Loucy (cell line): ENCODE measurements around the gene THADA.
"Not testable (repeated sequence)": the region's sequence is repeated elsewhere in the genome, so short reads cannot be mapped to it uniquely, and the experiment has no call there.

Experiments used
- H2AFZ ChIP-seq: fragments of 200-600 bp; sonication (generic); 2 replicates; pipeline ENCODE4 v1.6.0; 2016; ENCODE audit warnings: antibody characterized with exemption, mild to moderate bottlenecking, low read length, moderate library complexity
- H3F3A ChIP-seq: fragments of 200-600 bp; 2 replicates; pipeline ENCODE4 v1.6.0; 2016; ENCODE audit warnings: antibody characterized with exemption, low read depth, mild to moderate bottlenecking
- H3K27me3 ChIP-seq: fragments of 200-600 bp; sonication (generic); 2 replicates; pipeline ENCODE4 v1.6.1; 2014; ENCODE audit warnings: low read length, mild to moderate bottlenecking; ENCODE audit not compliant: insufficient read depth, poor library complexity, severe bottlenecking
- H3K36me3 ChIP-seq: fragments of 200-600 bp; sonication (generic); 2 replicates; pipeline ENCODE4 v1.6.1; 2016; ENCODE audit warnings: low read length; ENCODE audit not compliant: insufficient read depth
- H3K4me1 ChIP-seq: fragments of 200-600 bp; sonication (generic); 2 replicates; pipeline ENCODE4 v1.5.1; 2014; ENCODE audit warnings: low read length, mild to moderate bottlenecking; ENCODE audit not compliant: insufficient read depth, poor library complexity, severe bottlenecking
- H3K4me2 ChIP-seq: fragments of 200-600 bp; sonication (generic); 2 replicates; pipeline ENCODE4 v1.6.0; 2014; ENCODE audit warnings: antibody characterized with exemption, low read length, low read depth, mild to moderate bottlenecking; ENCODE audit not compliant: poor library complexity, severe bottlenecking
- H3K4me3 ChIP-seq: fragments of 200-600 bp; sonication (generic); 2 replicates; pipeline ENCODE4 v1.5.1; 2014; ENCODE audit warnings: low read length, mild to moderate bottlenecking, mixed read lengths; ENCODE audit not compliant: poor library complexity, severe bottlenecking
- H3K79me2 ChIP-seq: fragments of 200-600 bp; sonication (generic); 2 replicates; pipeline ENCODE4 v1.6.1; 2014; ENCODE audit warnings: low read length; ENCODE audit not compliant: insufficient read depth
- H3K9ac ChIP-seq: fragments of 200-600 bp; sonication (generic); 2 replicates; pipeline ENCODE4 v1.6.0; 2014; ENCODE audit warnings: mild to moderate bottlenecking, low read depth, low read length, moderate library complexity; ENCODE audit not compliant: poor library complexity, severe bottlenecking
- H3K9me2 ChIP-seq: fragments of 200-600 bp; sonication (generic); replicated peaks from 2 replicates; pipeline ENCODE4 v1.6.1; 2016; ENCODE audit warnings: low read depth, low read length, mixed read lengths
- H3K9me3 ChIP-seq: fragments of 200-600 bp; sonication (generic); 2 replicates; pipeline ENCODE4 v1.6.1; 2014; ENCODE audit warnings: mild to moderate bottlenecking, antibody characterized with exemption, low read length, low read depth; ENCODE audit not compliant: insufficient read depth
- H4K20me1 ChIP-seq: fragments of 200-600 bp; sonication (generic); 2 replicates; pipeline ENCODE4 v1.6.0; 2014; ENCODE audit warnings: antibody characterized with exemption, low read length, mild to moderate bottlenecking; ENCODE audit not compliant: insufficient read depth, poor library complexity, severe bottlenecking
- EZH2phosphoT487 ChIP-seq: fragments of 200-600 bp; IDR thresholded peaks from 2 replicates; pipeline ENCODE4 v1.6.1; 2018; ENCODE audit warnings: antibody characterized with exemption, mild to moderate bottlenecking, moderate library complexity, borderline replicate concordance
- TF ChIP-seq, protein P1 (sequence below): fragments of 200-600 bp; sonication (generic); conservative IDR thresholded peaks from 2 replicates; pipeline ENCODE4 v1.5.1; 2014; ENCODE audit warnings: mild to moderate bottlenecking, antibody characterized with exemption, low read length

The THADA gene

DNA sequence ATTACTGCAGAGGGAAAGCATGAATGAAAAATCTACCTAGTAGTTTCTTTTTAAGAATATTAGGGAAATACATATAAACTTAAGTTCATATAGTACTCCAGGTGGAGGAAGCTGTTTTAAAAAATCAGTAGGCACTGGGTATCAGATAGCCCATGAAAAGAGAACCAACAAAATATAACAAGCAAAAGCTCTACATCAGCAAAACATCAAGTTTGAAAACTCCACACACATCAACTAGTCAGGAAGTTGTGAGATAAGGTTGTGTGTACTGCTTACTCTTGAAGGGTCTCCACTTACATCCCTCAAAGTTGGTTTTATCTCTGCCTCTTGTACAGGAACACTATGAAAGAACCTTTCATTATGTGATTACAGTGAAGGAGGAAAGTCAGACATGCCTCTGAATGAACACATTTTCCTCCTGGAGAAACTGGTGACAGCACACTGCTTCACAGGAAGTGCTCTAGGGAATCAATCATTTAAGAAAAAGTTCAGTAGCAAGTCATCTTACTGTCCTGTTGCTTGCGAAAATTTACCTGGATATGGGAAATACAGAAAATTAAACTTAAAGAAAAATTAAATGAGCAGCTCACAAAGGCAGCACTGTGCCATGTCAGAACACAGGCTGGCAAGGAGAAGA is 57.7 kb downstream of the THADA start:
- no peak for TF ChIP-seq EZH2phosphoT487
- TF ChIP-seq, protein P1, sequence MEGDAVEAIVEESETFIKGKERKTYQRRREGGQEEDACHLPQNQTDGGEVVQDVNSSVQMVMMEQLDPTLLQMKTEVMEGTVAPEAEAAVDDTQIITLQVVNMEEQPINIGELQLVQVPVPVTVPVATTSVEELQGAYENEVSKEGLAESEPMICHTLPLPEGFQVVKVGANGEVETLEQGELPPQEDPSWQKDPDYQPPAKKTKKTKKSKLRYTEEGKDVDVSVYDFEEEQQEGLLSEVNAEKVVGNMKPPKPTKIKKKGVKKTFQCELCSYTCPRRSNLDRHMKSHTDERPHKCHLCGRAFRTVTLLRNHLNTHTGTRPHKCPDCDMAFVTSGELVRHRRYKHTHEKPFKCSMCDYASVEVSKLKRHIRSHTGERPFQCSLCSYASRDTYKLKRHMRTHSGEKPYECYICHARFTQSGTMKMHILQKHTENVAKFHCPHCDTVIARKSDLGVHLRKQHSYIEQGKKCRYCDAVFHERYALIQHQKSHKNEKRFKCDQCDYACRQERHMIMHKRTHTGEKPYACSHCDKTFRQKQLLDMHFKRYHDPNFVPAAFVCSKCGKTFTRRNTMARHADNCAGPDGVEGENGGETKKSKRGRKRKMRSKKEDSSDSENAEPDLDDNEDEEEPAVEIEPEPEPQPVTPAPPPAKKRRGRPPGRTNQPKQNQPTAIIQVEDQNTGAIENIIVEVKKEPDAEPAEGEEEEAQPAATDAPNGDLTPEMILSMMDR: no peak

GRCh38 chr2:43537137-43537536 is 58.7 kb downstream of the THADA start:
- Histone ChIP-seq H3K9ac (no peak overlapping the region), H3K27me3 (no peaks in the 10 kb centered on the region), H3K79me2 (no peaks in the 10 kb centered on the region), H3K4me2 (no peak overlapping the region), H3K9me2 (no peaks in the 10 kb centered on the region), H3K36me3 (no peaks in the 10 kb centered on the region; the same call in 1 of the 2 replicates), H3K9me3 (no peaks in the 10 kb centered on the region), H3K4me3 (no peak overlapping the region), H4K20me1 (no peaks in the 10 kb centered on the region), H2AFZ (no peak overlapping the region), H3F3A (0 out of 2 replicates have a peak, but pooled peaks cover 2% of the 10 kb centered on the region), H3K4me1 (peaks cover 8% of the 10 kb centered on the region)
- no peak for TF ChIP-seq EZH2phosphoT487
- TF ChIP-seq, protein P1: no peak

More for the DNA sequence above, 57.7 kb downstream of the THADA start:
- Histone ChIP-seq H3K36me3 (no peaks in the 10 kb centered on the region; the same call in 1 of the 2 replicates), H3K9ac (no peak overlapping the region), H3K27me3 (no peaks in the 10 kb centered on the region), H4K20me1 (no peaks in the 10 kb centered on the region), H2AFZ (no peak overlapping the region; the same call in 1 of the 2 replicates), H3K79me2 (no peaks in the 10 kb centered on the region), H3K4me3 (no peak overlapping the region), H3K4me1 (peaks cover 8% of the 10 kb centered on the region), H3K4me2 (no peak overlapping the region), H3K9me3 (no peaks in the 10 kb centered on the region), H3K9me2 (no peaks in the 10 kb centered on the region), H3F3A (0 out of 2 replicates have a peak, but pooled peaks cover 3% of the 10 kb centered on the region)

DNA sequence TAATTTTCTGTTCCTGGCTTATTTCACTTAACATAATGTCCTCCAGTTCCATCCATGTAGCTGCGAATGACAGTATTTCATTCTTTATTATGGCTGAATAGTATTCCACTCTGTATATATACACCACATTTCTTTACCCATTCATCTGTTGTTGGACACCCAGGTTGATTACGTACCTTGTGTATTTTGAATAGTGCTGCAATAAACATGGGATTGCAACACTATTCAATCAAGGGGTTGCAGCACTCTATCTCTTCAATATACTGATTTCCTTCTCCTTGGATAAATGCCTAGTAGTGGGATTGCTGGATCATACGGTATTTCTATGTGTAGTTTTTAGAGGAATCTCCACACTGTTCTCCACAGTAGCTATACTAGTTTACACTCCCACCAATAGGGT is 61.3 kb downstream of the THADA start:
- no peak overlapping the region for H3K4me3 ChIP-seq
- TF ChIP-seq EZH2phosphoT487: no peak
- TF ChIP-seq, protein P1: no peak
- H3K4me1 ChIP-seq: peaks cover 8% of the 10 kb centered on the region
- no peaks in the 10 kb centered on the region for H3K79me2 ChIP-seq
- H3F3A ChIP-seq: no peaks in the 10 kb centered on the region
- H3K36me3 ChIP-seq: no peaks in the 10 kb centered on the region; the same call in 1 of the 2 replicates
- H4K20me1 ChIP-seq: no peaks in the 10 kb centered on the region
- H2AFZ ChIP-seq: no peak overlapping the region
- no peak overlapping the region for H3K4me2 ChIP-seq
- no peaks in the 10 kb centered on the region for H3K9me3 ChIP-seq
- H3K27me3 ChIP-seq: no peaks in the 10 kb centered on the region
- H3K9me2 ChIP-seq: no peaks in the 10 kb centered on the region
- no peak overlapping the region for H3K9ac ChIP-seq

GRCh38 chr2:43532572-43532971 is 63.3 kb downstream of the THADA start:
- not testable (repeated sequence) for H3K9me2 ChIP-seq, H3K27me3 ChIP-seq, H2AFZ ChIP-seq, H3K4me2 ChIP-seq, H3F3A ChIP-seq, H3K4me1 ChIP-seq, H4K20me1 ChIP-seq, H3K36me3 ChIP-seq, H3K4me3 ChIP-seq, H3K79me2 ChIP-seq, H3K9ac ChIP-seq, H3K9me3 ChIP-seq
